OCI-LY7 (cell line): ENCODE measurements around the gene NFATC3. TPM values are rescaled to one million over a fixed set of nuclear protein-coding genes. Genes with fewer than 3 reads are reported as not detected.

ENCODE experiments used
- BruUV-seq: library from RNA; stranded (reverse); fragments of 400-500 nt; replicated peaks from 2 replicates; lab custom pipeline; 2021; lab: Mats Ljungman, UMichigan
- CTCF ChIA-PET: fragments of 300-600 bp; sonication (Branson Sonifier 250); formaldehyde crosslinking; loops from one replicate; lab custom pipeline; 2022; ENCODE audit warnings: antibody characterized with exemption; ENCODE audit not compliant: unreplicated experiment; lab: Charles Lee
- POLR2A ChIA-PET: fragments of 300-600 bp; sonication (Branson Sonifier 250); formaldehyde crosslinking; loops from one replicate; lab custom pipeline; 2022; ENCODE audit warnings: antibody characterized with exemption; lab: Charles Lee
- DNase-seq: peaks from one replicate; pipeline ENCODE4 v3.0.0-alpha.2; 2015; ENCODE audit warnings: low spot score
- H2AFZ ChIP-seq: fragments of 200-600 bp; sonication (generic), shearing (Covaris generic); 2 replicates; pipeline ENCODE4 v1.6.1; 2014; ENCODE audit warnings: mild to moderate bottlenecking, antibody characterized with exemption, low read length, moderate library complexity
- H3K27ac ChIP-seq: fragments of 200-600 bp; sonication (generic); 2 replicates; pipeline ENCODE4 v1.5.1; 2014; ENCODE audit warnings: mixed run types, low read depth, mild to moderate bottlenecking, moderate library complexity, low read length, inconsistent platforms; ENCODE audit not compliant: poor library complexity, severe bottlenecking
- H3K36me3 ChIP-seq: fragments of 200-600 bp; sonication (generic); 2 replicates; pipeline ENCODE4 v1.6.1; 2014; ENCODE audit warnings: mild to moderate bottlenecking, antibody characterized with exemption, low read length, moderate library complexity, mixed read lengths; ENCODE audit not compliant: insufficient read depth
- H3K4me1 ChIP-seq: fragments of 200-600 bp; sonication (generic); 2 replicates; pipeline ENCODE4 v1.5.1; 2014; ENCODE audit warnings: mild to moderate bottlenecking, low read length; ENCODE audit not compliant: insufficient read depth, poor library complexity, severe bottlenecking
- H3K4me2 ChIP-seq: fragments of 200-600 bp; sonication (generic); 2 replicates; pipeline ENCODE4 v1.6.1; 2014; ENCODE audit warnings: mild to moderate bottlenecking, low read length
- H3K4me3 ChIP-seq: fragments of 200-600 bp; sonication (generic); 2 replicates; pipeline ENCODE4 v1.5.1; 2014; ENCODE audit warnings: mild to moderate bottlenecking, low read depth, low read length; ENCODE audit not compliant: poor library complexity, severe bottlenecking
- H3K79me2 ChIP-seq: fragments of 200-600 bp; sonication (generic); 2 replicates; pipeline ENCODE4 v1.6.1; 2016; ENCODE audit warnings: low read depth, mild to moderate bottlenecking, low read length, moderate library complexity, mixed read lengths; ENCODE audit not compliant: insufficient read depth
- H3K9me2 ChIP-seq: fragments of 200-600 bp; sonication (generic); 2 replicates; pipeline ENCODE4 v1.6.1; 2016; ENCODE audit warnings: mild to moderate bottlenecking, low read length, mixed read lengths; ENCODE audit not compliant: insufficient read depth
- H3K9me3 ChIP-seq: fragments of 200-600 bp; sonication (generic); 2 replicates; pipeline ENCODE4 v1.6.1; 2014; ENCODE audit warnings: mild to moderate bottlenecking, mixed run types, low read length, mixed read lengths
- H4K20me1 ChIP-seq: fragments of 200-600 bp; sonication (generic); 2 replicates; pipeline ENCODE4 v1.6.1; 2014; ENCODE audit warnings: mild to moderate bottlenecking, antibody characterized with exemption, low read length, moderate library complexity, mixed read lengths; ENCODE audit not compliant: insufficient read depth
- EZH2phosphoT487 ChIP-seq: fragments of 200-600 bp; sonication (generic); IDR thresholded peaks from 2 replicates; pipeline ENCODE4 v1.6.1; 2018; ENCODE audit warnings: low read depth, borderline replicate concordance, mild to moderate bottlenecking, mixed run types, antibody characterized with exemption, low read length, moderate library complexity, mixed read lengths
- intact Hi-C: fragments of 100-400 bp; cut with micrococcal nuclease; formaldehyde crosslinking; loops from one replicate; pipeline ENCODE4 v1.10.0; 2022; ENCODE audit not compliant: unreplicated experiment
- total RNA-seq, 2 experiments: library from RNA; depleted of rRNA in 1 of 2; stranded (reverse); fragments of >200 nt in 1 of 2; shearing (Covaris generic) in 1 of 2; gene quantifications; 2 replicates each; pipeline ENCODE4 v1.2.3, GENCODE V29; 2014 to 2022
- TF ChIP-seq, protein P1 (sequence below): fragments of 200-600 bp; sonication (generic); conservative IDR thresholded peaks from 2 replicates; pipeline ENCODE4 v1.5.1; 2014; ENCODE audit warnings: mild to moderate bottlenecking, antibody characterized with exemption, low read length, moderate library complexity, mixed read lengths

Gene NFATC3
- total RNA-seq, 2 experiments from 2014 or later = 73.4 to 76.0 TPM

DNA sequence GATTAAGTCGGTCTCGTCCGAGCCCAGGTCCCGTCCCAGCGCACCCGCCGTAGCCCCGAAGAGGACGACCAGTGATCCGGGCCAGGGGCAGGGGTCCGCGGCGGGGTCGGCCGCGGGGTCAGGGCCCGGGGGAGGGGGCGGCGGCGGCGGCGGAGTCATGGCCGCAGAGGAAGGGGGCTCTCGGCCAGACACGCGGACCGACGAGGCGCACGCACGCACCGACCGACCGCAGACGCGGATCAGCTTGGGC is 150.6 kb downstream of the NFATC3 start, which contains the start of gene ESRP2:
ESRP2 (minus strand) TSS at position 241 of the 250 bp plus-strand sequence; CDS start at position 159, 82 bp downstream.
- peak within 1 kb of the TSS; percentile 77; the same call in 1 of the 2 replicates for H3K4me2 ChIP-seq
- DNase-seq = no peak
- H3K4me1 ChIP-seq = peaks cover 36% of the 10 kb centered on the region
- no peaks in the 10 kb centered on the region for H3K79me2 ChIP-seq
- no TSS peak for BruUV-seq
- H3K4me3 ChIP-seq = no peak within 1 kb of the TSS
- ChIA-PET CTCF (no interaction called here), POLR2A (no interaction called here)
- intact Hi-C loops = no loop called here
- no peaks in the 10 kb centered on the region for H4K20me1 ChIP-seq
- no peak within 1 kb of the TSS for H3K27ac ChIP-seq
- no peaks in the 10 kb centered on the region for H3K9me2 ChIP-seq
- peak within 1 kb of the TSS; percentile 60; the same call in 1 of the 2 replicates for H2AFZ ChIP-seq
- H3K36me3 ChIP-seq = no peaks in the 10 kb centered on the region
- no peak for TF ChIP-seq EZH2phosphoT487
- TF ChIP-seq, protein P1, sequence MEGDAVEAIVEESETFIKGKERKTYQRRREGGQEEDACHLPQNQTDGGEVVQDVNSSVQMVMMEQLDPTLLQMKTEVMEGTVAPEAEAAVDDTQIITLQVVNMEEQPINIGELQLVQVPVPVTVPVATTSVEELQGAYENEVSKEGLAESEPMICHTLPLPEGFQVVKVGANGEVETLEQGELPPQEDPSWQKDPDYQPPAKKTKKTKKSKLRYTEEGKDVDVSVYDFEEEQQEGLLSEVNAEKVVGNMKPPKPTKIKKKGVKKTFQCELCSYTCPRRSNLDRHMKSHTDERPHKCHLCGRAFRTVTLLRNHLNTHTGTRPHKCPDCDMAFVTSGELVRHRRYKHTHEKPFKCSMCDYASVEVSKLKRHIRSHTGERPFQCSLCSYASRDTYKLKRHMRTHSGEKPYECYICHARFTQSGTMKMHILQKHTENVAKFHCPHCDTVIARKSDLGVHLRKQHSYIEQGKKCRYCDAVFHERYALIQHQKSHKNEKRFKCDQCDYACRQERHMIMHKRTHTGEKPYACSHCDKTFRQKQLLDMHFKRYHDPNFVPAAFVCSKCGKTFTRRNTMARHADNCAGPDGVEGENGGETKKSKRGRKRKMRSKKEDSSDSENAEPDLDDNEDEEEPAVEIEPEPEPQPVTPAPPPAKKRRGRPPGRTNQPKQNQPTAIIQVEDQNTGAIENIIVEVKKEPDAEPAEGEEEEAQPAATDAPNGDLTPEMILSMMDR = no peak
- H3K9me3 ChIP-seq = no peaks in the 10 kb centered on the region

DNA sequence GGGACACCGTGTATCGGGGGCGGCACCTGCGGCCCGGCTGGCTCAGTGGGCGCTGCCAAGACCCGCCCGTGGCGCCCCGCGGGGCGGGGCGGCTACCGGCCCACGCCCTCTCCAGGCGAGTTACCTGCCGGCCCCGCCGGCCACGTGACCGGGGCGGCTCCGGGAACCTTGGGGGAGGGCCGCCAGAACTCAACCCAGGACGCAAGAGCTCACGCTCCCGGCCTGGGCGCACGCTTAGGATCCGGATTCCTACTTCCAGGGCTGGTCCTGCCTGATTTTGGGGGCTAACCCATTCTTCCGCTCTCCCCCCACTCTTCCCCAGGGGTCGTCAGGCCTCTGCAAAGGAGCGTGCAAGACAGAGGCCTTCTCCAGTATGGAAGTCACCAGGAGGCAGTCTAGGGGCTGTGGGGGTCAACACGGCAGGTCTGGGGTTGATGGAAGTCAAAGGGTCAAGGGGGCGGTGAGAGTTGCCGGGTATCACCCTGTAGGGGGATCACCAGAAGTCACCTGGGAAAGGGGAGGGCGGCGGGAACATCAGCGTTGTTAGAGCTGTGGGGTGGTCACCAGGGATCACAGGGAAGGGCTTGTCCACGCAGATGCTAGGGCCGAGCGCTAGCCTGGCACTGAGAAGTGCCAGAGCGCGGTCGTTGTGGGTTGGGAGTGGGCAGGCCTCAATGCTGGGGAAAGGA is 151.1 kb downstream of the NFATC3 start:
- no peak overlapping the region for H3K27ac ChIP-seq
- H2AFZ ChIP-seq = no peak overlapping the region
- H3K9me2 ChIP-seq = no peaks in the 10 kb centered on the region
- intact Hi-C loops = no loop called here
- ChIA-PET POLR2A (interaction anchor here (0.8 kb wide), 1 partner anchor 22 kb away, joined by 4 read pairs; no protein-coding TSS in a partner anchor), CTCF (no interaction called here)
- no peak overlapping the region for H3K4me3 ChIP-seq
- TF ChIP-seq EZH2phosphoT487 = no peak
- TF ChIP-seq, protein P1 = no peak
- BruUV-seq = no TSS peak
- DNase-seq = no peak
- H4K20me1 ChIP-seq = no peaks in the 10 kb centered on the region
- H3K4me1 ChIP-seq = peaks cover 36% of the 10 kb centered on the region
- no peaks in the 10 kb centered on the region for H3K9me3 ChIP-seq
- H3K79me2 ChIP-seq = no peaks in the 10 kb centered on the region
- no peaks in the 10 kb centered on the region for H3K36me3 ChIP-seq
- peak overlapping the region; percentile 77; the same call in 1 of the 2 replicates for H3K4me2 ChIP-seq

DNA sequence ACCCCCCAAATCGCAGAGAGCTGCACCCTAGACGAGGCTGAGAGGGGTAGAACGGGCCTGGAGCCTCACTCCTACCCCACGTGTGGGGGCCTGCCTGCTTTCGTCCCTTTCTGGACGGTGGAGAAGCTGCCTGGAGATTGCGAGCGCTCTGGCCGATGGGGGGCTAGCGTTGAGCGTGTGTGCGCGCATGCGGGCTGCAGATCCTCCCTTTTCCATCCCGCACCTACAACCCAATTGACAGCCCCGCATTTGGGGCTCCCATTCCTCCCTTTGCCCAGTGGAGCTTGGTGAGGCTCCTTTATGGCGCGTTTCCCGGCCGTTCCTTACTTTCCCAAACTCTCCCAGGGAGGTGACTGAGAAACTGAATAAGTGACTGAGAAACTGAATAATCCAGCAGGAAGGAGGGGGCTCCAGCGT is 151.7 kb downstream of the NFATC3 start:
- no peak for TF ChIP-seq EZH2phosphoT487
- TF ChIP-seq, protein P1 = no peak
- Histone ChIP-seq H3K36me3 (no peaks in the 10 kb centered on the region), H3K27ac (no peak overlapping the region), H3K4me2 (peak overlapping the region; percentile 77), H2AFZ (peak overlapping the region; percentile 60; the same call in 1 of the 2 replicates), H3K79me2 (no peaks in the 10 kb centered on the region), H4K20me1 (no peaks in the 10 kb centered on the region), H3K9me2 (no peaks in the 10 kb centered on the region), H3K9me3 (no peaks in the 10 kb centered on the region), H3K4me3 (peak overlapping the region; percentile 65), H3K4me1 (peaks cover 36% of the 10 kb centered on the region)
- POLR2A ChIA-PET = interaction anchor here (0.8 to 0.9 kb wide), 2 partner anchors 21 to 393 kb away, joined by 3 to 4 read pairs; no protein-coding TSS in a partner anchor
- no peak for DNase-seq
- no TSS peak for BruUV-seq
- CTCF ChIA-PET = no interaction called here
- intact Hi-C loops = no loop called here
